TTC549 (cell line): ENCODE results near the gene PLPPR3.
"Not testable (repeated sequence)": the region's sequence is repeated elsewhere in the genome, so short reads cannot be mapped to it uniquely, and the experiment has no call there.

ENCODE experiments used
- FAIRE-seq: peaks from 2 replicates; lab custom pipeline; 2012; peaks lifted over from hg19 to GRCh38; lab: Jason Lieb, UNC

Gene PLPPR3

GRCh38 chr19:821825-822503 is at the start of gene PLPPR3:
PLPPR3 (minus strand) TSS chr19:821955; CDS start chr19:821559, 396 bp downstream.
- no peak for FAIRE-seq

- FAIRE-seq = no peak
Measured at GRCh38 chr19:870963-871401, 49.2 kb upstream of the PLPPR3 start.

- no peak for FAIRE-seq
Measured at GRCh38 chr19:870314-870713, 48.6 kb upstream of the PLPPR3 start.

GRCh38 chr19:869245-870177 is 47.8 kb upstream of the PLPPR3 start:
- no peak for FAIRE-seq

- FAIRE-seq = no peak
Measured at GRCh38 chr19:868458-869244, 46.9 kb upstream of the PLPPR3 start.

- FAIRE-seq = no peak
Measured at GRCh38 chr19:867855-868457, 46.2 kb upstream of the PLPPR3 start.

- no peak for FAIRE-seq
Measured at GRCh38 chr19:867301-867793, 45.6 kb upstream of the PLPPR3 start.

GRCh38 chr19:866769-867300 is 45.1 kb upstream of the PLPPR3 start:
- FAIRE-seq = no peak

- no peak for FAIRE-seq
Measured at GRCh38 chr19:863315-863620, 41.5 kb upstream of the PLPPR3 start.

GRCh38 chr19:862581-863314 is 41.0 kb upstream of the PLPPR3 start:
- no peak for FAIRE-seq

- no peak for FAIRE-seq
Measured at GRCh38 chr19:861756-862580, 40.2 kb upstream of the PLPPR3 start.

- no peak for FAIRE-seq
Measured at GRCh38 chr19:861141-861755, 39.5 kb upstream of the PLPPR3 start.

- FAIRE-seq = no peak
Measured at GRCh38 chr19:858868-859843, 37.4 kb upstream of the PLPPR3 start, which contains the start of gene CFD. CFD (plus strand) TSS chr19:859664; CDS start chr19:859690, 26 bp downstream.

- no peak for FAIRE-seq
Measured at GRCh38 chr19:858284-858683, 36.5 kb upstream of the PLPPR3 start.

GRCh38 chr19:855566-856120 is 33.9 kb upstream of the PLPPR3 start:
- FAIRE-seq = no peak

GRCh38 chr19:855142-855541 is 33.4 kb upstream of the PLPPR3 start:
- FAIRE-seq = no peak

GRCh38 chr19:854549-854948 is 32.8 kb upstream of the PLPPR3 start:
- FAIRE-seq = peak; percentile 90

- FAIRE-seq = not testable (repeated sequence)
Measured at GRCh38 chr19:853614-854220, 32.0 kb upstream of the PLPPR3 start.
